HCT116 (cell line): Measurements from ENCODE around the gene NDUFB6. TPM values are rescaled to one million over a fixed set of nuclear protein-coding genes. Genes with fewer than 3 reads are reported as not detected.

Source experiments
- ATAC-seq: fragments of 200-7000 bp; cut with Tn5 transposase; 2 replicates; pipeline ENCODE4 v1.9.1; 2020; ENCODE audit warnings: mild to moderate bottlenecking, moderate library complexity
- BruUV-seq: library from RNA; stranded (reverse); fragments of 400-500 nt; replicated peaks from 2 replicates; lab custom pipeline; 2021; lab: Mats Ljungman, UMichigan
- CTCF ChIA-PET: fragments of 300-600 bp; sonication (Branson Sonifier 250); formaldehyde crosslinking; loops from one replicate; lab custom pipeline; 2021; ENCODE audit warnings: antibody characterized with exemption; lab: Charles Lee
- POLR2A ChIA-PET: fragments of 300-600, 350-600 bp; sonication (Branson Sonifier 250); formaldehyde crosslinking; loops from one replicate; lab custom pipeline; 2021; ENCODE audit warnings: antibody characterized with exemption; lab: Charles Lee
- RAD21 ChIA-PET, 2 experiments: fragments of 300-600 bp; sonication (Branson Sonifier 250); formaldehyde crosslinking; loops; one replicate each; lab custom pipeline; 2023; ENCODE audit warnings: low total read pairs in 2 of 2; ENCODE audit not compliant: uncharacterized antibody in 2 of 2, unreplicated experiment in 2 of 2, low non-redundant PET in 1 of 2; lab: Charles Lee
- DNase-seq: peaks from one replicate; pipeline ENCODE4 v3.0.0-alpha.2; 2010; ENCODE audit warnings: low read depth, low spot score
- H2AFZ ChIP-seq: fragments of 200-600 bp; shearing (Covaris generic), sonication (generic); 2 replicates; pipeline ENCODE4 v1.6.1; 2017; ENCODE audit warnings: low read depth, mixed run types, mixed read lengths, antibody characterized with exemption, low read length; ENCODE audit not compliant: poor library complexity, severe bottlenecking
- H3K27ac ChIP-seq: 2 replicates; pipeline ENCODE4 v1.5.1; 2012; ENCODE audit warnings: low read depth, low read length
- H3K27me3 ChIP-seq: fragments of 200-600 bp; sonication (generic); 2 replicates; pipeline ENCODE4 v1.6.1; 2016; ENCODE audit warnings: mixed run types, low read length, mixed read lengths; ENCODE audit not compliant: insufficient read depth
- H3K36me3 ChIP-seq, 2 experiments: fragments of 200-500 bp in 1 of 2; fragments of 200-600 bp in 1 of 2; sonication (Bioruptor generic) in 1 of 2; sonication (generic) in 1 of 2; 2 replicates each; pipeline versions ENCODE4 v1.5.1 to v1.6.1; 2014 to 2016; ENCODE audit warnings: low read length in 2 of 2, inconsistent platforms in 1 of 2, mixed read lengths in 1 of 2, mixed run types in 1 of 2; ENCODE audit not compliant: insufficient read depth in 2 of 2, control insufficient read depth in 1 of 2
- H3K4me1 ChIP-seq, 2 experiments: fragments of 200-600 bp in 1 of 2; sonication (generic) in 1 of 2; 2 replicates each; pipeline versions ENCODE4 v1.5.1 to v1.6.1; 2012 to 2017; ENCODE audit warnings: low read length in 2 of 2, inconsistent platforms in 1 of 2, mild to moderate bottlenecking in 1 of 2, mixed read lengths in 1 of 2, mixed run types in 1 of 2, moderate library complexity in 1 of 2; ENCODE audit not compliant: insufficient read depth in 2 of 2, control insufficient read depth in 1 of 2
- H3K4me2 ChIP-seq: fragments of 200-600 bp; sonication (generic); 2 replicates; pipeline ENCODE4 v1.6.1; 2017; ENCODE audit warnings: mixed run types, low read length, mixed read lengths
- H3K4me3 ChIP-seq, 2 experiments: fragments of 200-600 bp in 1 of 2; sonication (generic) in 1 of 2; replicated peaks in 1 of 2; 2 replicates each; pipeline ENCODE4 v1.5.1; 2011 to 2016; ENCODE audit warnings: low read length in 2 of 2, control low read depth in 1 of 2, low read depth in 1 of 2, mild to moderate bottlenecking in 1 of 2, mixed read lengths in 1 of 2, mixed run types in 1 of 2
- H3K79me2 ChIP-seq: fragments of 200-600 bp; sonication (generic); 2 replicates; pipeline ENCODE4 v1.6.1; 2017; ENCODE audit warnings: mild to moderate bottlenecking, mixed run types, low read length, moderate library complexity, mixed read lengths; ENCODE audit not compliant: insufficient read depth
- H3K9ac ChIP-seq: fragments of 200-600 bp; sonication (generic); 2 replicates; pipeline ENCODE4 v1.6.1; 2016; ENCODE audit warnings: low read length, mixed read lengths
- H3K9me2 ChIP-seq: fragments of 200-600 bp; sonication (generic), shearing (Covaris generic); 2 replicates; pipeline ENCODE4 v1.6.1; 2017; ENCODE audit warnings: mixed run types, mild to moderate bottlenecking, moderate library complexity; ENCODE audit not compliant: insufficient read depth
- H3K9me3 ChIP-seq, 2 experiments: fragments of 200-500 bp in 1 of 2; fragments of 200-600 bp in 1 of 2; sonication (Bioruptor generic) in 1 of 2; sonication (generic) in 1 of 2; 2 replicates each; pipeline ENCODE4 v1.6.1; 2014 to 2017; ENCODE audit warnings: low read length in 2 of 2, mixed read lengths in 2 of 2, inconsistent platforms in 1 of 2, low read depth in 1 of 2, mild to moderate bottlenecking in 1 of 2, mixed run types in 1 of 2, moderate library complexity in 1 of 2; ENCODE audit not compliant: control insufficient read depth in 1 of 2, insufficient read depth in 1 of 2
- H4K20me1 ChIP-seq: fragments of 200-600 bp; sonication (generic), shearing (Covaris generic); 2 replicates; pipeline ENCODE4 v1.6.1; 2017; ENCODE audit warnings: mixed run types, mild to moderate bottlenecking, moderate library complexity; ENCODE audit not compliant: insufficient read depth
- EGR1 ChIP-seq: IDR thresholded peaks from 2 replicates; pipeline ENCODE4 v1.6.1; 2012; ENCODE audit warnings: low read depth
- ELF1 ChIP-seq: IDR thresholded peaks from 2 replicates; pipeline ENCODE4 v1.6.1; 2012; ENCODE audit warnings: low read depth, borderline replicate concordance
- EZH2 ChIP-seq: fragments of 200-600 bp; sonication (generic); IDR thresholded peaks from 2 replicates; pipeline ENCODE4 v1.6.1; 2017; ENCODE audit warnings: antibody characterized with exemption, mixed run types
- EZH2phosphoT487 ChIP-seq: fragments of 200-600 bp; IDR thresholded peaks from 2 replicates; pipeline ENCODE4 v1.6.1; 2018; ENCODE audit warnings: antibody characterized with exemption, borderline replicate concordance
- MAX ChIP-seq: IDR thresholded peaks from 2 replicates; pipeline ENCODE4 v1.6.1; 2012
- POLR2A ChIP-seq: IDR thresholded peaks from 2 replicates; pipeline ENCODE4 v1.7.0; 2011; ENCODE audit warnings: borderline replicate concordance; ENCODE audit not compliant: insufficient read depth, insufficient read length; ENCODE audit errors: extremely low read depth
- POLR2AphosphoS5 ChIP-seq: IDR thresholded peaks from 2 replicates; pipeline ENCODE4 v1.6.1; 2011; ENCODE audit warnings: mild to moderate bottlenecking, low read depth, low read length, moderate library complexity
- REST ChIP-seq: IDR thresholded peaks from 2 replicates; pipeline ENCODE4 v1.6.1; 2012; ENCODE audit warnings: low read depth
- SIN3A ChIP-seq: IDR thresholded peaks from 2 replicates; pipeline ENCODE4 v1.6.1; 2012; ENCODE audit warnings: low read depth
- SP1 ChIP-seq: IDR thresholded peaks from 2 replicates; pipeline ENCODE4 v1.6.1; 2012; ENCODE audit warnings: low read depth
- SRF ChIP-seq: IDR thresholded peaks from 2 replicates; pipeline ENCODE4 v1.6.1; 2012; ENCODE audit warnings: low read depth
- TCF7L2 ChIP-seq: IDR thresholded peaks from 2 replicates; pipeline ENCODE4 v1.7.0; 2011; ENCODE audit warnings: borderline replicate concordance, inconsistent platforms; ENCODE audit not compliant: insufficient read depth, insufficient read length; ENCODE audit errors: extremely low read depth
- YY1 ChIP-seq: IDR thresholded peaks from 2 replicates; pipeline ENCODE4 v1.6.1; 2011; ENCODE audit warnings: low read length, low read depth, moderate library complexity, mild to moderate bottlenecking; ENCODE audit not compliant: insufficient replicate concordance; ENCODE audit errors: extremely low read depth
- ZBTB33 ChIP-seq: IDR thresholded peaks from 2 replicates; pipeline ENCODE4 v1.6.1; 2011; ENCODE audit warnings: mild to moderate bottlenecking, low read length, moderate library complexity; ENCODE audit not compliant: insufficient replicate concordance; ENCODE audit errors: extremely low read depth
- ZFX ChIP-seq: fragments of 450-650 bp; IDR thresholded peaks from 2 replicates; pipeline ENCODE4 v1.6.1; 2017
- ZNF274 ChIP-seq: fragments of 200-500 bp; sonication (Bioruptor generic); IDR thresholded peaks from 2 replicates; pipeline ENCODE4 v1.6.1; 2014; ENCODE audit warnings: mild to moderate bottlenecking, low read depth, low read length, inconsistent platforms
- intact Hi-C: fragments of 100-400 bp; cut with micrococcal nuclease; formaldehyde crosslinking; loops from 2 replicates; pipeline ENCODE4 v1.10.0; 2022
- total RNA-seq: library from RNA; stranded (reverse); gene quantifications from one replicate; pipeline ENCODE4 v1.2.1, GENCODE V29; 2021; ENCODE audit not compliant: unreplicated experiment

The NDUFB6 gene
- total RNA-seq, 1 experiment from 2014 or later: 68.9 TPM

- Histone ChIP-seq H3K4me2 (no peak overlapping the region), H4K20me1 (no peaks in the 10 kb centered on the region), H3K36me3 (no peaks in the 10 kb centered on the region), H3K9me2 (no peaks in the 10 kb centered on the region), H3K27ac (no peak overlapping the region), H3K27me3 (no peaks in the 10 kb centered on the region), H3K9ac (no peak overlapping the region), H3K4me1 (no peaks in the 10 kb centered on the region), H3K9me3 (no peaks in the 10 kb centered on the region), H3K79me2 (no peaks in the 10 kb centered on the region), H2AFZ (no peak overlapping the region), H3K4me3 (no peak overlapping the region)
- intact Hi-C loops: loop anchor here (2.0 to 10.0 kb wide), 3 partner anchors 237 to 637 kb away; no protein-coding TSS in a partner anchor
- BruUV-seq: no TSS peak
- ChIA-PET RAD21 (no interaction called here), POLR2A (no interaction called here), CTCF (interaction anchor here (1.2 to 4.7 kb wide), 8 partner anchors 8 to 380 kb away, joined by 3 to 66 read pairs (median 8); no protein-coding TSS in a partner anchor)
- ATAC-seq (peak; percentile 42; the same call in 1 of the 2 replicates), DNase-seq (no peak)
- TF ChIP-seq SP1 (no peak), YY1 (no peak), POLR2AphosphoS5 (no peak), EZH2 (no peak), ZNF274 (no peak), EZH2phosphoT487 (no peak), ELF1 (no peak), SRF (no peak), REST (no peak), EGR1 (no peak), MAX (no peak), POLR2A (no peak), SIN3A (no peak), ZBTB33 (no peak), ZFX (no peak), TCF7L2 (no peak)
Measured at GRCh38 chr9:32587901-32588300, 14.9 kb upstream of the NDUFB6 start.
